Bronchial epithelial cell (primary cell): ENCODE data around the gene ITPR3. TPM values are rescaled to one million over a fixed set of nuclear protein-coding genes. Genes with fewer than 3 reads are reported as not detected.

Source experiments
- DNase-seq: peaks from one replicate; pipeline ENCODE4 v3.0.0-alpha.2; 2010; ENCODE audit warnings: low read depth
- FAIRE-seq: peaks from 2 replicates; lab custom pipeline; 2011; peaks lifted over from hg19 to GRCh38; lab: Jason Lieb, UNC
- H3K27me3 ChIP-seq: 2 replicates; pipeline ENCODE4 v1.5.1; 2011; ENCODE audit warnings: low read length; ENCODE audit not compliant: control insufficient read depth, insufficient read depth
- H3K36me3 ChIP-seq: 2 replicates; pipeline ENCODE4 v1.5.1; 2011; ENCODE audit warnings: low read length; ENCODE audit not compliant: control insufficient read depth, insufficient read depth
- H3K4me3 ChIP-seq: 2 replicates; pipeline ENCODE4 v1.5.1; 2011; ENCODE audit warnings: mild to moderate bottlenecking, low read depth, low read length, control low read depth
- total RNA-seq: library from RNA; depleted of rRNA; stranded (reverse); fragments of >200 nt; gene quantifications from 2 replicates; pipeline ENCODE4 v1.2.1, GENCODE V29; 2014
- TF ChIP-seq, protein P1 (sequence below): IDR thresholded peaks from 2 replicates; pipeline ENCODE4 v1.5.1; 2011; ENCODE audit warnings: mild to moderate bottlenecking, moderate library complexity, low read length, control low read depth, inconsistent platforms; ENCODE audit not compliant: insufficient read depth, severe bottlenecking

ITPR3 gene
- total RNA-seq, 1 donor from 2014 or later = 95.6 TPM

DNA sequence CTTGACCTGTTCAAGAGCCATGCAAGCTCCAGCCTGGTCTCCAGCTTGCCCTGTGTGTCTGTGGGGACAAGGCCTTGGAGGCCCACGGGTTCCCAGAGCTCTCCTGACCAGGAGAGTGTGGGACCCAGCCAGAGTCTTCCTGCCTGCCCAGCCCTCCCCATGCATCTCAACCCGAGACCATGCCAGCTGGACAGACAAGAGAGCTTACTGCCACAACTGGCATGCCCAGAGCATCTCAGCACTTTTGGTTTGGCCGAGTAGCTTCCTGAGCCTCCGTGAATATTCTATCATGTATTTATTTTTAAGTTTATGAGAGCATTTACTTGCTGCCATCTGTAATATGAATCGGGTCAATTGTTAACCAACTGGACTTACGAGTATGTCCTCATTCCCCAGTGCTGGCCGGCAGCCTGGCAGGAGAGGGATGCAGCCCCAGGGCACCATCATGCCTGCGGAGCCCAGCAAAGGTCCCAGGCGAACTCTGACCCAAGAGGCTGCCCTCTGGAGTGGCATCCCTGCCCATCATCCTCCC, 110.7 kb downstream of the ITPR3 start:
- TF ChIP-seq, protein P1, sequence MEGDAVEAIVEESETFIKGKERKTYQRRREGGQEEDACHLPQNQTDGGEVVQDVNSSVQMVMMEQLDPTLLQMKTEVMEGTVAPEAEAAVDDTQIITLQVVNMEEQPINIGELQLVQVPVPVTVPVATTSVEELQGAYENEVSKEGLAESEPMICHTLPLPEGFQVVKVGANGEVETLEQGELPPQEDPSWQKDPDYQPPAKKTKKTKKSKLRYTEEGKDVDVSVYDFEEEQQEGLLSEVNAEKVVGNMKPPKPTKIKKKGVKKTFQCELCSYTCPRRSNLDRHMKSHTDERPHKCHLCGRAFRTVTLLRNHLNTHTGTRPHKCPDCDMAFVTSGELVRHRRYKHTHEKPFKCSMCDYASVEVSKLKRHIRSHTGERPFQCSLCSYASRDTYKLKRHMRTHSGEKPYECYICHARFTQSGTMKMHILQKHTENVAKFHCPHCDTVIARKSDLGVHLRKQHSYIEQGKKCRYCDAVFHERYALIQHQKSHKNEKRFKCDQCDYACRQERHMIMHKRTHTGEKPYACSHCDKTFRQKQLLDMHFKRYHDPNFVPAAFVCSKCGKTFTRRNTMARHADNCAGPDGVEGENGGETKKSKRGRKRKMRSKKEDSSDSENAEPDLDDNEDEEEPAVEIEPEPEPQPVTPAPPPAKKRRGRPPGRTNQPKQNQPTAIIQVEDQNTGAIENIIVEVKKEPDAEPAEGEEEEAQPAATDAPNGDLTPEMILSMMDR = no peak
- H3K27me3 ChIP-seq = peaks cover 2% of the 10 kb centered on the region
- DNase-seq = no peak
- no peak overlapping the region for H3K4me3 ChIP-seq
- H3K36me3 ChIP-seq = no peaks in the 10 kb centered on the region
- no peak for FAIRE-seq

DNA sequence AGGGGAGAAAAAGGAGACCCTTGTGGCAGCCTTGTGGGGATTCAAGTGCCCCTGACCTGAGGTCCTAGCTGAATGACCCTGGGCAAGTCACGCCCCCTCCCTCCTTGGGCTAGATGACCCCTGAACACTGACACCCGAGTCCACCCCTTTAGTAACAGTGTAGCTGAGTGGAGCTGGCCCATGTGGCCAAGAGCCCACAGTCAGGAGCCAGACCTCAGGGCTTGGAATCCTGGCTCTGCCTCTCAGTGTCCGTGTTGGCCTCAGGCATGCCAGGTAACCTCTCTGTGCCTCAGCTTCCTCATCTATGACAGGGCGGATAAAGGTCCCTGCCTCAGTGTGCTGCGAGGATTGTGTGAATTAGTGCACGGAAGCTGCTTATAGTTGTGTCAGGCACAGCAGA, 111.3 kb downstream of the ITPR3 start:
- no peak for FAIRE-seq
- TF ChIP-seq, protein P1 = no peak

GRCh38 chr6:33732817-33733708, 111.9 kb downstream of the ITPR3 start:
- TF ChIP-seq, protein P1 = no peak
- no peak for FAIRE-seq
- Histone ChIP-seq H3K4me3 (no peak overlapping the region), H3K27me3 (peaks cover 2% of the 10 kb centered on the region), H3K36me3 (no peaks in the 10 kb centered on the region)
- DNase-seq = no peak

More for the DNA sequence above, 111.3 kb downstream of the ITPR3 start:
- Histone ChIP-seq H3K4me3 (no peak overlapping the region), H3K36me3 (no peaks in the 10 kb centered on the region), H3K27me3 (peaks cover 2% of the 10 kb centered on the region)
- DNase-seq = no peak

DNA sequence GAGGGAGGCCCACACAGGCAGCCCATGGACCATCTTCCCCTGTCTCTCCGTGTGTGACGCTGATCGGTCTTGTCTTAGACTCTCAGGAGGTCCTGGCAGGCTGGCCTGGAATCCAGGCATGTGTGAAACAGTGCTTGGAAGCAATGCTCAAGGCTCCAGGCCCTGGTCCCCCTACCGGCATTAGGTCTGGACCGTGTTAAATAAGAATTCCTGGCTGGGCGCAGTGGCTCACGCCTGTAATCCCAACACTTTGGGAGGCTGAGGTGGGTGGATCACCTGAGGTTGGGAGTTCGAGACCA, 112.5 kb downstream of the ITPR3 start:
- no peaks in the 10 kb centered on the region for H3K36me3 ChIP-seq
- DNase-seq (no peak), FAIRE-seq (no peak)
- H3K4me3 ChIP-seq = no peak overlapping the region
- H3K27me3 ChIP-seq = peaks cover 2% of the 10 kb centered on the region
- TF ChIP-seq, protein P1 = no peak

DNA sequence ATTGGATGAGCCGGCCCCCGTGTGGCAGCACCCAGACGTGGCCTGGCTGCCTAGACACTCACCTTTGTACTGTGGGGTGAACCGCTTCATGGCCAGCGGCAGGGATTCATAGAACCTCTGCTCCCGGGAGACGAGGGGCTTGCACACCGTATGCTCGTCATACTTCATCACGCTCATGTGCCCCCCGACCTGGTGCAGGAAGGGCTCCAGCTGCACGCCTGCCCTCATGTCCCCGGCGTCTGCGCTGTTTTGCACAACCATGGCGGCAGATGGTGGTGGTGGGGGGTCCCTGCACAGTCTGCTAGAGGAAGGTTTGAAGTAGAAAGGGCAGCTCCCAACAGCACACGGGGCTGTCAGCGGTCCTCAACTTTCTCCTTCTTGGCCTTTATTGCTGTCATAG, 114.1 kb downstream of the ITPR3 start:
- no peak for DNase-seq
- TF ChIP-seq, protein P1 = no peak
- FAIRE-seq = no peak
- Histone ChIP-seq H3K27me3 (peaks cover 2% of the 10 kb centered on the region), H3K4me3 (no peak overlapping the region), H3K36me3 (no peaks in the 10 kb centered on the region)
